Gastrocnemius medialis (tissue), 4 donors: ENCODE measurements around the gene ARHGEF10L. TPM values are rescaled to one million over a fixed set of nuclear protein-coding genes. Genes with fewer than 3 reads are reported as not detected.
A peak's percentile ranks its signal among the peaks of the same experiment; 100 is the strongest.

Source experiments
- ATAC-seq, 2 donors: fragments of 150-250 bp; one replicate each; pipeline ENCODE4 v1.9.1; 2016
- DNase-seq, 2 donors: peaks; one replicate each; pipeline ENCODE4 v3.0.0-alpha.2; 2019
- H3K27ac ChIP-seq, 4 donors: fragments of 200-600 bp; sonication (generic); 1 replicate in 1 of 4; 2 replicates in 3 of 4; pipeline ENCODE4 v1.5.1; 2016 to 2018; ENCODE audit warnings: mild to moderate bottlenecking in 2 of 4, moderate library complexity in 1 of 4
- H3K27me3 ChIP-seq, 3 donors: fragments of 200-600 bp; sonication (generic) in 2 of 3; 1 replicate in 1 of 3; 2 replicates in 2 of 3; pipeline versions ENCODE4 v1.5.1 to v1.6.0; 2016 to 2019; ENCODE audit warnings: mild to moderate bottlenecking in 1 of 3, moderate library complexity in 1 of 3
- H3K36me3 ChIP-seq, 2 donors: fragments of 200-600 bp; sonication (generic) in 1 of 2; one replicate each; pipeline ENCODE4 v1.5.1; 2017 to 2018
- H3K4me1 ChIP-seq, 2 donors: fragments of 200-600 bp; sonication (generic) in 1 of 2; one replicate each; pipeline ENCODE4 v1.5.1; 2016 to 2017; ENCODE audit warnings: mild to moderate bottlenecking in 2 of 2
- H3K4me3 ChIP-seq, 4 donors: fragments of 200-600 bp; sonication (generic) in 3 of 4; 1 replicate in 1 of 4; 2 replicates in 3 of 4; pipeline ENCODE4 v1.5.1; 2016 to 2019; ENCODE audit warnings: mild to moderate bottlenecking in 2 of 4
- H3K9me3 ChIP-seq, 3 donors: fragments of 200-600 bp; sonication (generic) in 2 of 3; 1 replicate in 1 of 3; 2 replicates in 2 of 3; pipeline ENCODE4 v1.5.1; 2016 to 2019
- CTCF ChIP-seq, 5 experiments: fragments of 450-650 bp in 3 of 5; fragments of 200-600 bp in 2 of 5; sonication (generic) in 2 of 5; IDR thresholded peaks in 4 of 5; conservative IDR thresholded peaks in 1 of 5; 1 replicate in 4 of 5; 2 replicates in 1 of 5; pipeline ENCODE4 v1.5.1; 2016 to 2019; ENCODE audit warnings: antibody characterized with exemption in 5 of 5, mild to moderate bottlenecking in 3 of 5, moderate library complexity in 3 of 5
- POLR2A ChIP-seq, 2 donors: fragments of 450-650 bp; IDR thresholded peaks; one replicate each; pipeline ENCODE4 v1.6.1; 2017; ENCODE audit warnings: antibody characterized with exemption in 2 of 2, mild to moderate bottlenecking in 2 of 2, moderate library complexity in 2 of 2
- in situ Hi-C, 4 donors: fragments of 200-750 bp; cut with MboI; loops; one replicate each; pipeline versions ENCODE4 v1.15.0 to v1.8.0; 2017; ENCODE audit warnings: low sequenced_read_pairs in 4 of 4
- intact Hi-C: fragments of 100-400 bp; cut with DNase I; formaldehyde crosslinking; loops from one replicate; pipeline ENCODE4 v1.15.1; 2023; ENCODE audit warnings: low total_unique reads
- total RNA-seq, 4 donors: library from RNA; depleted of rRNA; stranded (reverse); fragments of >200 nt; gene quantifications; one replicate each; pipeline versions ENCODE4 v1.1.0 to v1.2.3, GENCODE V29; 2016

Gene ARHGEF10L
- total RNA-seq, 4 donors from 2014 or later = 21.2 to 111 (median 73.8) TPM

DNA sequence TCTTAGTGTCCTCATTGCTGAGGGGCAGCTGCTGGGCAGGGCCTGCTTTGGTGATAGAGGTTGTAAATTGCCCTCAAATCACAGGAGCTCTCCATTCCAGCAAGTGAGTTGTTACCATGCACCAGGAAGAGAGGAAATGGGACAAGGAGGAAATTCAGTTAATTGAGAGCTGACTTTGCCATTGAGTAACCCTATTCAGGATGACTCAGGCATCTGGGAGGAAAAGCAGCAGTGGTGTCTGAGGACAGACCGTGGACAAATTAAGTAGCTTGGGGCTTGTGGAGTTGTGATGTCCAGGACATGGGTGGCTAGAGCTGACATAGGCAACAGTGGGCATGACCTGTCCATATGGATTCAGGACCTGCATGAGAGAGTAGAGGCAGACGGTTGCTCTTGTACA lies 5.9 kb downstream of the ARHGEF10L start:
- ATAC-seq (peak; percentile 74 to 88), DNase-seq (no peak)
- H3K4me3 ChIP-seq = no peak overlapping the region
- H3K27me3 ChIP-seq = no peaks in the 10 kb centered on the region
- no peaks in the 10 kb centered on the region for H3K36me3 ChIP-seq
- H3K9me3 ChIP-seq = no peaks in the 10 kb centered on the region
- intact Hi-C loops (no loop called here), in situ Hi-C loops (loop anchor here in 1 of 4 donors (10.0 kb wide), 1 partner anchor 59 kb away; no protein-coding TSS in a partner anchor)
- TF ChIP-seq POLR2A (IDR thresholded peaks at IDR 0.05) (no peak), CTCF (IDR thresholded peaks at IDR 0.05 in 4 of 5, conservative IDR thresholded peaks at IDR 0.05 in 1 of 5) (no peak)
- H3K27ac ChIP-seq = peak overlapping the region; percentile 34 to 62 (median 47)
- H3K4me1 ChIP-seq = peaks cover 27 to 31% of the 10 kb centered on the region in 2 donors

DNA sequence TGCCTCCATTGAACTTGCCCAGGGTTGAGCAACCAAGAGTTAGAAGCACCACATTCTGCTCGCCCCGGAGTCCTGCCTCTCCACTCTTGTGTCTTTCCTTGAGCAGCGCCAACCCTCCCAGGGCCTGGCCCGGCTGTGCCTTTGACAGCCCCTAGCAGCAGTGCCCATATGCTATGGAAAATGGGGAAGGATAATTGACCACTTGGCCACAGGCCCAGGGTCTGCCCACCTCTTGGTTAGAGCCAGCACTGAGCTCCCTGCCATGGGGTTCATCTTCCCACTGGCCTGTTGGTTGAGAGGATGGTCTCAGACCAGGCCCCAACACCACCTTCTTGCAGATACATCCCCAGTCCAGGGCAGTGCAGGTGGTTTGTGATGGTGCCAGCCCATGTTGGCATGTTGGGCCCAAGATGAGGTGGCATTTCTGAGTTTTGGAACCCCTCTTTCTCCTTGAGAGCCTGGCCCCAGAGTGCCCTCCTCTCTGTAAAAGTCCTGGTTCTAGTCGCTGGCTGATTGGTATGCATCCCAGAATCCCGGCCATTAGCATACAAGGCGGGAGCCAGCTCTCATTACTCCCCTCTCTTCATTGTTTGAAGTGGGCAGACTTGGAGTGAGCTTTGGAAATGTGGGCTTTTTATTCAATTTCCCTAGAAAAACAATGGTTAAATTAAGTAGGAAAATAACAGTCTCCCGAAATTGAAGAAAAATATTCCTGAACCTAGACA lies 7.6 kb downstream of the ARHGEF10L start:
- Histone ChIP-seq H3K4me1 (peaks cover 23 to 28% of the 10 kb centered on the region in 2 donors), H3K9me3 (no peaks in the 10 kb centered on the region), H3K27me3 (no peaks in the 10 kb centered on the region), H3K4me3 (no peak overlapping the region), H3K36me3 (no peaks in the 10 kb centered on the region), H3K27ac (no peak overlapping the region)
- TF ChIP-seq POLR2A (IDR thresholded peaks at IDR 0.05) (no peak), CTCF (IDR thresholded peaks at IDR 0.05 in 4 of 5, conservative IDR thresholded peaks at IDR 0.05 in 1 of 5) (no peak)
- ATAC-seq = no peak
- intact Hi-C loops (no loop called here), in situ Hi-C loops (loop anchor here in 1 of 4 donors (10.0 kb wide), 1 partner anchor 58 kb away; no protein-coding TSS in a partner anchor)
- no peak for DNase-seq

DNA sequence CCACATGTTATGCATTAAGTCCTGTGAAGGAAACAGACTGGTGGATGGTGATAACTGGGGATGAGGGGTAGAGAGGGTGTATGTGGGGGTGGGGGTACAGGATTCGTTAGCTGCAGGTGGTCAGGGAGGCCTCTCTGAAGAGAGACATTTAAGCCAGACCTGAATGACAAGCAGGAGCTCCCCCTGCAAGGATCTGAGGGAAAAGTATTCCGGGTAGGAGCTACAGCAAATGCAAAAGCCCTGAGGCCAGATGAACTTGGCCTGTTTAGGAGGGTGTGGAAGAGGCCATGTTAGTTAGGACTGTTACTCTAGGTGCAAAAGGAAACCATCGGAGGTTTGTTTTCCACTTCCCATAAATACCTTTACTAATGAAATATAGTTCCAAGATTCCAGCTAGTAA lies 9.9 kb downstream of the ARHGEF10L start:
- Histone ChIP-seq H3K27me3 (no peaks in the 10 kb centered on the region), H3K9me3 (no peaks in the 10 kb centered on the region), H3K4me3 (no peak overlapping the region), H3K36me3 (no peaks in the 10 kb centered on the region), H3K4me1 (peaks cover 24 to 28% of the 10 kb centered on the region in 2 donors), H3K27ac (no peak overlapping the region)
- no peak for ATAC-seq
- intact Hi-C loops = no loop called here
- no peak for TF ChIP-seq POLR2A (IDR thresholded peaks at IDR 0.05)
- TF ChIP-seq CTCF (IDR thresholded peaks at IDR 0.05 in 4 of 5, conservative IDR thresholded peaks at IDR 0.05 in 1 of 5) = no peak
- no peak for DNase-seq
- in situ Hi-C loops = loop anchor here in 1 of 4 donors (10.0 kb wide), 1 partner anchor 55 kb away; no protein-coding TSS in a partner anchor

DNA sequence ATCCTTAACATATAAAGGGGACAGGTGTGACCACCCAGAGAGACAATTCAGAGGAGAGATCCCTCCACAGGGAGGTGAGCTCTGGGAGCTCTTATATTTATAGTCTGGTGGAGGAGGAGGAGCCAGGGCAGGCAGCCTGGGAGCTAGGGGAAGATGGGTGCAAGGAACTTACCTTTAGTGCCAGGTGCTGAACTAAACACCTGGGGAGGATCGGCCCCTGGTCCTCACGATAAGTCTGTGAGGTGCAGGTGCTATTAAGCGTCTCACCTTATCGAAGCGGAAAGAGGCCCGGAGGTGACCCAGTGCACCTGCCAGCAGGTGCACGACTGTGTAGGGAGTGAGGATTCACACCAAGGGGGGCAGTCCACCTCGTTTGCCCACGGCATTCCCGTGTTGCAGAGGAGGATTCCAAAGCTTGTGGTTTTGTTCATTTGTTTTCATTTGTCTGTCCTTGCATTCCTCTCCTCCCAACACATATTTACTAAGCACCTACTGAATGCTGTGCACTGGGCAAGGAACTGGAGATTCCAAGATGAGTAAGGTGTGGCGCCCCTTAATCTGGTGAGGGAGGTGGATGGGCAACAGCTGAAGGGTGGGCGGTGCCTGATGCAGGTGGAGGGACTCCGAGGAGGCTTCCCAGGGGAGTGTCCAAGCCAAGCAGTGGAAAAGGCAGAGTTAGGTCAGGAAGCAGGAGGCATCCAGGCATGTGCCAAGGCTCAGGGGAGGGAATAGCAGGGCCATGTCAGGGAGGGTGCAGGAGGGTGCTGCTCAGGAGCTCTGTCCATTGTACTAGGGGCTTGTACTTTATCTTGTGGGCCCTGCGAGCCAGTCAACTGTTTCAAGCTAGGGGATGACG lies 11.5 kb downstream of the ARHGEF10L start:
- no peak overlapping the region for H3K4me3 ChIP-seq
- peak overlapping the region in 3 of 4 donors; percentile 2 to 55 (median 49) for H3K27ac ChIP-seq
- no peaks in the 10 kb centered on the region for H3K9me3 ChIP-seq
- no peaks in the 10 kb centered on the region for H3K36me3 ChIP-seq
- in situ Hi-C loops = no loop called here
- peaks cover 13 to 17% of the 10 kb centered on the region in 2 donors for H3K4me1 ChIP-seq
- DNase-seq (no peak), ATAC-seq (no peak)
- TF ChIP-seq CTCF (IDR thresholded peaks at IDR 0.05 in 4 of 5, conservative IDR thresholded peaks at IDR 0.05 in 1 of 5) = no peak
- TF ChIP-seq POLR2A (IDR thresholded peaks at IDR 0.05) = no peak
- H3K27me3 ChIP-seq = no peaks in the 10 kb centered on the region
- intact Hi-C loops = no loop called here
